GM21526 (cell line): ENCODE measurements around the gene UBE2L6.

Experiments used
- ATAC-seq: cut with Tn5 transposase; IDR thresholded peaks from one replicate; pipeline ENCODE4 v1.9.1; 2021; ENCODE audit warnings: moderate library complexity; ENCODE audit not compliant: unreplicated experiment, low FRiP score

The UBE2L6 gene

GRCh38 chr11:57501953-57502352 lies 65.5 kb downstream of the UBE2L6 start:
- no peak for ATAC-seq
